Mesenchymal stem cell (in vitro differentiated cells and primary cell): ENCODE results near the gene CHST11.

ENCODE experiments used
- DNase-seq: peaks from one replicate; pipeline ENCODE4 v3.0.0-alpha.2; 2013
- H2AFZ ChIP-seq: one replicate; pipeline ENCODE4 v1.6.1; 2013; ENCODE audit warnings: low read depth, mild to moderate bottlenecking, control low read depth, inconsistent platforms, low read length, moderate library complexity
- H2AK5ac ChIP-seq: 2 replicates; pipeline ENCODE4 v1.6.1; 2013; ENCODE audit warnings: low read length, moderate library complexity, mild to moderate bottlenecking, inconsistent platforms; ENCODE audit not compliant: severe bottlenecking
- H2BK120ac ChIP-seq: one replicate; pipeline ENCODE4 v1.6.1; 2013; ENCODE audit warnings: low read depth, mild to moderate bottlenecking, inconsistent platforms, low read length, moderate library complexity
- H2BK12ac ChIP-seq, 2 experiments: one replicate each; pipeline ENCODE4 v1.6.1; 2013; ENCODE audit warnings: inconsistent platforms in 2 of 2, low read length in 2 of 2, mild to moderate bottlenecking in 2 of 2, moderate library complexity in 2 of 2, control low read depth in 1 of 2
- H2BK15ac ChIP-seq: one replicate; pipeline ENCODE4 v1.6.1; 2013; ENCODE audit warnings: mild to moderate bottlenecking, low read depth, inconsistent platforms; ENCODE audit not compliant: poor library complexity, severe bottlenecking
- H2BK5ac ChIP-seq: 2 replicates; pipeline ENCODE4 v1.6.1; 2013; ENCODE audit warnings: low read depth, mild to moderate bottlenecking, low read length, control low read depth, inconsistent platforms; ENCODE audit not compliant: poor library complexity, severe bottlenecking
- H3K14ac ChIP-seq, 2 experiments: one replicate each; pipeline ENCODE4 v1.6.1; 2013; ENCODE audit warnings: inconsistent platforms in 2 of 2, low read length in 2 of 2, control low read depth in 1 of 2, mild to moderate bottlenecking in 1 of 2, moderate library complexity in 1 of 2
- H3K18ac ChIP-seq, 2 experiments: one replicate each; pipeline ENCODE4 v1.6.1; 2013; ENCODE audit warnings: inconsistent platforms in 2 of 2, low read length in 2 of 2, control low read depth in 1 of 2, low read depth in 1 of 2, mild to moderate bottlenecking in 1 of 2
- H3K23ac ChIP-seq, 2 experiments: one replicate each; pipeline ENCODE4 v1.6.1; 2013; ENCODE audit warnings: inconsistent platforms in 2 of 2, low read length in 2 of 2, mild to moderate bottlenecking in 2 of 2, moderate library complexity in 2 of 2, control low read depth in 1 of 2
- H3K27ac ChIP-seq: 2 replicates; pipeline ENCODE4 v1.5.1; 2013; ENCODE audit warnings: mild to moderate bottlenecking, moderate library complexity, low read length, control low read depth, inconsistent platforms; ENCODE audit not compliant: poor library complexity, severe bottlenecking
- H3K27me3 ChIP-seq, 2 experiments: 2 replicates each; pipeline versions ENCODE4 v1.6.1 to v1.7.0; 2013; ENCODE audit warnings: low read length in 2 of 2, mild to moderate bottlenecking in 2 of 2, moderate library complexity in 2 of 2, control low read depth in 1 of 2, inconsistent platforms in 1 of 2; ENCODE audit not compliant: control insufficient read depth in 1 of 2, insufficient read depth in 1 of 2
- H3K36me3 ChIP-seq, 2 experiments: 2 replicates each; pipeline versions ENCODE4 v1.6.1 to v1.7.0; 2013; ENCODE audit warnings: low read length in 2 of 2, control low read depth in 1 of 2, inconsistent platforms in 1 of 2, low read depth in 1 of 2, mild to moderate bottlenecking in 1 of 2; ENCODE audit not compliant: insufficient read depth in 2 of 2, control insufficient read depth in 1 of 2
- H3K4ac ChIP-seq, 2 experiments: one replicate each; pipeline ENCODE4 v1.6.1; 2013; ENCODE audit warnings: inconsistent platforms in 2 of 2, low read length in 2 of 2, mild to moderate bottlenecking in 2 of 2, moderate library complexity in 2 of 2, control low read depth in 1 of 2, low read depth in 1 of 2
- H3K4me1 ChIP-seq: 2 replicates; pipeline ENCODE4 v1.6.1; 2013; ENCODE audit warnings: low read depth, low read length, control low read depth; ENCODE audit not compliant: control insufficient read depth, insufficient read depth
- H3K4me2 ChIP-seq: 2 replicates; pipeline ENCODE4 v1.6.1; 2013; ENCODE audit warnings: low read length, mild to moderate bottlenecking, inconsistent platforms; ENCODE audit not compliant: poor library complexity, severe bottlenecking
- H3K4me3 ChIP-seq, 2 experiments: 2 replicates each; pipeline versions ENCODE4 v1.5.1 to v1.7.0; 2013; ENCODE audit warnings: low read length in 2 of 2, mild to moderate bottlenecking in 2 of 2, control low read depth in 1 of 2, low read depth in 1 of 2; ENCODE audit not compliant: insufficient read depth in 1 of 2
- H3K79me1 ChIP-seq: replicated peaks from 2 replicates; pipeline ENCODE4 v1.6.1; 2013; ENCODE audit warnings: mild to moderate bottlenecking, control low read depth, low read length, inconsistent platforms; ENCODE audit not compliant: poor library complexity, severe bottlenecking
- H3K9ac ChIP-seq: 2 replicates; pipeline ENCODE4 v1.7.0; 2013; ENCODE audit warnings: mild to moderate bottlenecking, low read length, moderate library complexity
- H3K9me3 ChIP-seq: 2 replicates; pipeline ENCODE4 v1.7.0; 2013; ENCODE audit warnings: mild to moderate bottlenecking, low read length; ENCODE audit not compliant: control insufficient read depth
- H4K8ac ChIP-seq: one replicate; pipeline ENCODE4 v1.6.1; 2013; ENCODE audit warnings: inconsistent platforms, mild to moderate bottlenecking, low read length, moderate library complexity
- H4K91ac ChIP-seq: one replicate; pipeline ENCODE4 v1.6.1; 2013; ENCODE audit warnings: mild to moderate bottlenecking, low read length, inconsistent platforms
- WGBS: methylation state at CpG from one replicate; pipeline ENCODE4 v1.1.7; 2013; ENCODE audit warnings: mixed read lengths; 5-methylcytosine and 5-hydroxymethylcytosine counted together

The CHST11 gene

GRCh38 chr12:104575442-104576186, 118.9 kb downstream of the CHST11 start:
- Histone ChIP-seq H3K4me1 (no peaks in the 10 kb centered on the region), H2BK120ac (no peak overlapping the region), H3K14ac (peak overlapping the region in 1 of 2 experiments; percentile 30), H2AFZ (no peak overlapping the region), H2BK15ac (no peak overlapping the region), H2AK5ac (no peak overlapping the region), H3K9me3 (no peaks in the 10 kb centered on the region), H3K27me3 (no peaks in the 10 kb centered on the region), H2BK12ac (no peak overlapping the region), H3K79me1 (peaks cover 2% of the 10 kb centered on the region), H3K36me3 (no peaks in the 10 kb centered on the region), H4K91ac (no peak overlapping the region), H4K8ac (peak overlapping the region; percentile 12), H3K9ac (no peak overlapping the region), H3K23ac (no peak overlapping the region), H3K4ac (peak overlapping the region in 1 of 2 experiments; percentile 13), H3K4me3 (no peak overlapping the region), H3K4me2 (no peak overlapping the region), H2BK5ac (no peak overlapping the region), H3K18ac (no peak overlapping the region), H3K27ac (no peak overlapping the region)
- WGBS, result 99% methylated on average over 12 of the region's 12 CpGs
- DNase-seq, result no peak

- H2BK120ac ChIP-seq, result no peak overlapping the region
- H4K8ac ChIP-seq, result no peak overlapping the region
- no peak overlapping the region for H3K18ac ChIP-seq
- no peak overlapping the region for H3K4ac ChIP-seq
- no peak overlapping the region for H3K4me3 ChIP-seq
- no peaks in the 10 kb centered on the region for H3K9me3 ChIP-seq
- H3K79me1 ChIP-seq, result peaks cover 2% of the 10 kb centered on the region
- 96% methylated on average over 6 of the region's 6 CpGs for WGBS
- no peak for DNase-seq
- no peak overlapping the region for H4K91ac ChIP-seq
- no peak overlapping the region for H3K4me2 ChIP-seq
- H2AFZ ChIP-seq, result no peak overlapping the region
- peak overlapping the region in 1 of 2 experiments; percentile 16 for H2BK12ac ChIP-seq
- no peaks in the 10 kb centered on the region for H3K36me3 ChIP-seq
- H2BK5ac ChIP-seq, result no peak overlapping the region
- no peaks in the 10 kb centered on the region for H3K4me1 ChIP-seq
- H2AK5ac ChIP-seq, result no peak overlapping the region
- H3K27me3 ChIP-seq, result no peaks in the 10 kb centered on the region
- no peak overlapping the region for H2BK15ac ChIP-seq
- H3K9ac ChIP-seq, result no peak overlapping the region
- no peak overlapping the region for H3K23ac ChIP-seq
- no peak overlapping the region for H3K27ac ChIP-seq
- peak overlapping the region in 1 of 2 experiments; percentile 71 for H3K14ac ChIP-seq
Measured at GRCh38 chr12:104576187-104576778, 119.5 kb downstream of the CHST11 start.

- Histone ChIP-seq H3K27me3 (no peaks in the 10 kb centered on the region), H3K27ac (no peak overlapping the region), H2BK15ac (no peak overlapping the region), H3K23ac (no peak overlapping the region), H3K79me1 (peaks cover 2% of the 10 kb centered on the region), H3K9me3 (no peaks in the 10 kb centered on the region), H3K14ac (no peak overlapping the region), H2AFZ (no peak overlapping the region), H4K91ac (peak overlapping the region; percentile 4), H2BK5ac (no peak overlapping the region), H4K8ac (peak overlapping the region; percentile 8), H3K18ac (no peak overlapping the region), H2AK5ac (no peak overlapping the region), H2BK120ac (no peak overlapping the region), H3K36me3 (no peaks in the 10 kb centered on the region), H3K4ac (peak overlapping the region in 1 of 2 experiments; percentile 4), H3K9ac (no peak overlapping the region), H2BK12ac (no peak overlapping the region), H3K4me1 (no peaks in the 10 kb centered on the region), H3K4me3 (no peak overlapping the region), H3K4me2 (no peak overlapping the region)
- 66% methylated on average over 2 of the region's 6 CpGs for WGBS
- DNase-seq, result no peak
Measured at GRCh38 chr12:104576980-104577580, 120.3 kb downstream of the CHST11 start.

GRCh38 chr12:104577581-104577981, 120.8 kb downstream of the CHST11 start:
- H3K9me3 ChIP-seq, result no peaks in the 10 kb centered on the region
- H2BK120ac ChIP-seq, result no peak overlapping the region
- peak; percentile 78 for DNase-seq
- peak overlapping the region in 1 of 2 experiments; percentile 37 for H3K18ac ChIP-seq
- H2AK5ac ChIP-seq, result no peak overlapping the region
- no peaks in the 10 kb centered on the region for H3K36me3 ChIP-seq
- H3K79me1 ChIP-seq, result peaks cover 2% of the 10 kb centered on the region
- H3K27me3 ChIP-seq, result no peaks in the 10 kb centered on the region
- no peak overlapping the region for H4K8ac ChIP-seq
- no peak overlapping the region for H3K4me2 ChIP-seq
- H2BK15ac ChIP-seq, result no peak overlapping the region
- H2BK12ac ChIP-seq, result no peak overlapping the region
- no peak overlapping the region for H3K9ac ChIP-seq
- no peak overlapping the region for H3K14ac ChIP-seq
- no peak overlapping the region for H3K23ac ChIP-seq
- no peak overlapping the region for H3K4ac ChIP-seq
- WGBS, result 76% methylated on average over 3 of the region's 6 CpGs
- H3K27ac ChIP-seq, result no peak overlapping the region
- no peaks in the 10 kb centered on the region for H3K4me1 ChIP-seq
- no peak overlapping the region for H2AFZ ChIP-seq
- H3K4me3 ChIP-seq, result no peak overlapping the region
- no peak overlapping the region for H2BK5ac ChIP-seq
- H4K91ac ChIP-seq, result no peak overlapping the region
